H9 (cell line): ENCODE data around the gene PSMD5. TPM values are rescaled to one million over a fixed set of nuclear protein-coding genes. Genes with fewer than 3 reads are reported as not detected.

Experiments used
- DNase-seq: peaks from one replicate; pipeline ENCODE4 v3.0.0-alpha.2; 2017
- H2AFZ ChIP-seq: one replicate; pipeline ENCODE4 v1.6.1; 2013; ENCODE audit warnings: mild to moderate bottlenecking, low read length, control low read depth, moderate library complexity
- H2AK5ac ChIP-seq: 2 replicates; pipeline ENCODE4 v1.6.1; 2013; ENCODE audit warnings: low read length, control low read depth, mixed read lengths; ENCODE audit not compliant: insufficient read length
- H2BK120ac ChIP-seq: one replicate; pipeline ENCODE4 v1.6.1; 2013; ENCODE audit warnings: low read depth, mild to moderate bottlenecking, low read length, control low read depth, inconsistent platforms; ENCODE audit not compliant: poor library complexity, severe bottlenecking
- H2BK12ac ChIP-seq: 2 replicates; pipeline ENCODE4 v1.6.1; 2013; ENCODE audit warnings: low read length, control low read depth, mixed read lengths, low read depth; ENCODE audit not compliant: insufficient read length
- H2BK15ac ChIP-seq: 2 replicates; pipeline ENCODE4 v1.6.1; 2013; ENCODE audit warnings: low read depth, low read length, control low read depth
- H2BK20ac ChIP-seq: one replicate; pipeline ENCODE4 v1.6.1; 2013; ENCODE audit warnings: low read depth, mild to moderate bottlenecking, low read length, control low read depth, inconsistent platforms; ENCODE audit not compliant: poor library complexity, severe bottlenecking
- H2BK5ac ChIP-seq: 2 replicates; pipeline ENCODE4 v1.6.1; 2013; ENCODE audit warnings: low read length, control low read depth, mixed read lengths; ENCODE audit not compliant: insufficient read length
- H3K14ac ChIP-seq: 2 replicates; pipeline ENCODE4 v1.6.1; 2013; ENCODE audit warnings: low read length, control low read depth; ENCODE audit not compliant: insufficient read depth
- H3K18ac ChIP-seq: 2 replicates; pipeline ENCODE4 v1.6.1; 2013; ENCODE audit warnings: low read depth, mild to moderate bottlenecking, mixed read lengths, low read length, control low read depth; ENCODE audit not compliant: insufficient read length
- H3K23ac ChIP-seq: 2 replicates; pipeline ENCODE4 v1.6.1; 2013; ENCODE audit warnings: low read length, control low read depth, mixed read lengths, low read depth; ENCODE audit not compliant: insufficient read length
- H3K23me2 ChIP-seq: 2 replicates; pipeline ENCODE4 v1.6.1; 2013; ENCODE audit warnings: low read depth, mild to moderate bottlenecking, mixed read lengths, low read length, control low read depth; ENCODE audit not compliant: insufficient read length, poor library complexity, severe bottlenecking
- H3K27ac ChIP-seq: 2 replicates; pipeline ENCODE4 v1.5.1; 2013; ENCODE audit warnings: low read length, control low read depth, mixed read lengths, low read depth; ENCODE audit not compliant: insufficient read length
- H3K27me3 ChIP-seq: 2 replicates; pipeline ENCODE4 v1.6.1; 2013; ENCODE audit warnings: low read length, control low read depth, inconsistent platforms; ENCODE audit not compliant: insufficient read depth
- H3K4ac ChIP-seq: 2 replicates; pipeline ENCODE4 v1.6.1; 2013; ENCODE audit warnings: low read depth, mild to moderate bottlenecking, control low read depth, inconsistent platforms, low read length, moderate library complexity
- H3K4me1 ChIP-seq: 2 replicates; pipeline ENCODE4 v1.6.1; 2013; ENCODE audit warnings: low read length, control low read depth, inconsistent platforms; ENCODE audit not compliant: insufficient read depth
- H3K4me2 ChIP-seq: 2 replicates; pipeline ENCODE4 v1.6.1; 2013; ENCODE audit warnings: low read length, control low read depth, mixed read lengths; ENCODE audit not compliant: insufficient read length, insufficient read depth
- H3K56ac ChIP-seq: 2 replicates; pipeline ENCODE4 v1.6.1; 2013; ENCODE audit warnings: low read depth, mild to moderate bottlenecking, mixed read lengths, low read length, control low read depth; ENCODE audit not compliant: insufficient read length
- H3K79me1 ChIP-seq: 2 replicates; pipeline ENCODE4 v1.6.1; 2013; ENCODE audit warnings: low read depth, mild to moderate bottlenecking, moderate library complexity, low read length, control low read depth, inconsistent platforms; ENCODE audit not compliant: insufficient read depth, poor library complexity, severe bottlenecking
- H3K79me2 ChIP-seq: 2 replicates; pipeline ENCODE4 v1.6.1; 2013; ENCODE audit warnings: low read length, control low read depth, inconsistent platforms; ENCODE audit not compliant: insufficient read depth
- H3K9ac ChIP-seq: 2 replicates; pipeline ENCODE4 v1.6.1; 2013; ENCODE audit warnings: low read length, control low read depth, mixed read lengths; ENCODE audit not compliant: insufficient read length; ENCODE audit errors: extremely low read depth
- H3K9me3 ChIP-seq: one replicate; pipeline ENCODE4 v1.6.1; 2013; ENCODE audit warnings: low read depth, low read length, inconsistent platforms; ENCODE audit not compliant: control insufficient read depth
- H3T11ph ChIP-seq: one replicate; pipeline ENCODE4 v1.6.1; 2013; ENCODE audit warnings: mild to moderate bottlenecking, low read length, control low read depth, inconsistent platforms
- H4K20me1 ChIP-seq: one replicate; pipeline ENCODE4 v1.6.1; 2013; ENCODE audit not compliant: control insufficient read depth, insufficient read length, insufficient read depth
- H4K5ac ChIP-seq: 2 replicates; pipeline ENCODE4 v1.6.1; 2013; ENCODE audit warnings: low read depth, mild to moderate bottlenecking, mixed read lengths, low read length, control low read depth; ENCODE audit not compliant: insufficient read length
- H4K8ac ChIP-seq: replicated peaks from 2 replicates; pipeline ENCODE4 v1.6.1; 2013; ENCODE audit warnings: low read length, control low read depth, mixed read lengths, low read depth; ENCODE audit not compliant: insufficient read length
- H4K91ac ChIP-seq: 2 replicates; pipeline ENCODE4 v1.6.1; 2013; ENCODE audit warnings: low read depth, mild to moderate bottlenecking, moderate library complexity, mixed read lengths, low read length, control low read depth; ENCODE audit not compliant: insufficient read length
- H3K27ac Mint-ChIP-seq, 3 experiments: 2 replicates in 2 of 3; 3 replicates in 1 of 3; pipeline ENCODE4 v1.8.0; 2020 to 2021; ENCODE audit warnings: mixed read lengths in 3 of 3, mild to moderate bottlenecking in 1 of 3, moderate library complexity in 1 of 3
- H3K27me3 Mint-ChIP-seq: 2 replicates; pipeline ENCODE4 v1.8.0; 2021; ENCODE audit warnings: low read depth, mild to moderate bottlenecking, moderate library complexity, mixed read lengths
- H3K36me3 Mint-ChIP-seq, 3 experiments: 2 replicates in 2 of 3; 3 replicates in 1 of 3; pipeline ENCODE4 v1.8.0; 2020 to 2021; ENCODE audit warnings: low read depth in 3 of 3, mixed read lengths in 3 of 3; ENCODE audit not compliant: insufficient read depth in 1 of 3
- H3K4me1 Mint-ChIP-seq, 2 experiments: 2 replicates each; pipeline ENCODE4 v1.8.0; 2020; ENCODE audit warnings: mixed read lengths in 2 of 2
- H3K4me3 Mint-ChIP-seq, 2 experiments: 2 replicates in 1 of 2; 3 replicates in 1 of 2; pipeline ENCODE4 v1.8.0; 2020 to 2021; ENCODE audit warnings: mild to moderate bottlenecking in 2 of 2, mixed read lengths in 2 of 2, moderate library complexity in 1 of 2
- H3K9me3 Mint-ChIP-seq, 2 experiments: 2 replicates in 1 of 2; 3 replicates in 1 of 2; pipeline ENCODE4 v1.8.0; 2020; ENCODE audit warnings: mild to moderate bottlenecking in 2 of 2, mixed read lengths in 2 of 2, moderate library complexity in 1 of 2
- CTCF ChIP-seq: fragments of 200-600 bp; sonication (generic); conservative IDR thresholded peaks from 3 replicates; pipeline ENCODE4 v1.8.0; 2021; ENCODE audit warnings: antibody characterized with exemption, mild to moderate bottlenecking
- WGBS: extraction: QIAGEN DNeasy Blood & Tissue Kit; methylation state at CpG from one replicate; pipeline ENCODE4 v1.1.7; 2013; ENCODE audit warnings: missing lambda C conversion rate, low lambda C conversion rate, mixed read lengths; ENCODE audit not compliant: insufficient read length; ENCODE audit errors: extremely low coverage; 5-methylcytosine and 5-hydroxymethylcytosine counted together
- total RNA-seq: library from RNA; stranded (reverse); gene quantifications from 2 replicates; pipeline ENCODE4 v1.2.1, GENCODE V29; 2021

The PSMD5 gene
- total RNA-seq, 1 experiment from 2014 or later: 64.9 TPM

- no peaks in the 10 kb centered on the region for H3K79me2 ChIP-seq
- H3T11ph ChIP-seq: no peak overlapping the region
- no peak overlapping the region for H2BK20ac ChIP-seq
- no peak overlapping the region for H2BK15ac ChIP-seq
- no peak overlapping the region for H3K23ac ChIP-seq
- H3K36me3 Mint-ChIP-seq: peaks cover 0 to 55% (median 8%) of the 10 kb centered on the region in 3 experiments; a peak in 4 of 7 replicates
- no peaks in the 10 kb centered on the region for H3K79me1 ChIP-seq
- H3K27me3 Mint-ChIP-seq: no peaks in the 10 kb centered on the region
- H3K14ac ChIP-seq: no peak overlapping the region
- H3K56ac ChIP-seq: no peak overlapping the region
- no peaks in the 10 kb centered on the region for H3K9me3 Mint-ChIP-seq
- no peaks in the 10 kb centered on the region for H3K23me2 ChIP-seq
- no peak for DNase-seq
- no peaks in the 10 kb centered on the region for H4K20me1 ChIP-seq
- no peaks in the 10 kb centered on the region for H3K9me3 ChIP-seq
- H2BK5ac ChIP-seq: no peak overlapping the region
- no peak overlapping the region for H3K27ac ChIP-seq
- H2AFZ ChIP-seq: no peak overlapping the region
- H2BK12ac ChIP-seq: no peak overlapping the region
- WGBS: no CpG with 5 or more reads among the region's 5 CpGs
- H4K8ac ChIP-seq: no peak overlapping the region
- no peak overlapping the region for H4K5ac ChIP-seq
- no peak overlapping the region for H3K4me3 Mint-ChIP-seq
- H3K4me1 Mint-ChIP-seq: peaks cover 11 to 24% of the 10 kb centered on the region in 2 experiments; a peak in 3 of 4 replicates
- no peaks in the 10 kb centered on the region for H3K4me1 ChIP-seq
- H3K9ac ChIP-seq: no peak overlapping the region
- no peaks in the 10 kb centered on the region for H3K27me3 ChIP-seq
- H3K4ac ChIP-seq: no peak overlapping the region
- H3K4me2 ChIP-seq: no peak overlapping the region
- H2AK5ac ChIP-seq: no peak overlapping the region
- no peak for TF ChIP-seq CTCF
- peak overlapping the region in 1 of 3 experiments; percentile 18; a peak in 1 of 7 replicates for H3K27ac Mint-ChIP-seq
- H3K18ac ChIP-seq: no peak overlapping the region
- H4K91ac ChIP-seq: no peak overlapping the region
- no peak overlapping the region for H2BK120ac ChIP-seq
Observed at GRCh38 chr9:120865809-120866208, 23.1 kb upstream of the PSMD5 start.
